ENCODE results near the gene LIX1.

Gene LIX1

DNA sequence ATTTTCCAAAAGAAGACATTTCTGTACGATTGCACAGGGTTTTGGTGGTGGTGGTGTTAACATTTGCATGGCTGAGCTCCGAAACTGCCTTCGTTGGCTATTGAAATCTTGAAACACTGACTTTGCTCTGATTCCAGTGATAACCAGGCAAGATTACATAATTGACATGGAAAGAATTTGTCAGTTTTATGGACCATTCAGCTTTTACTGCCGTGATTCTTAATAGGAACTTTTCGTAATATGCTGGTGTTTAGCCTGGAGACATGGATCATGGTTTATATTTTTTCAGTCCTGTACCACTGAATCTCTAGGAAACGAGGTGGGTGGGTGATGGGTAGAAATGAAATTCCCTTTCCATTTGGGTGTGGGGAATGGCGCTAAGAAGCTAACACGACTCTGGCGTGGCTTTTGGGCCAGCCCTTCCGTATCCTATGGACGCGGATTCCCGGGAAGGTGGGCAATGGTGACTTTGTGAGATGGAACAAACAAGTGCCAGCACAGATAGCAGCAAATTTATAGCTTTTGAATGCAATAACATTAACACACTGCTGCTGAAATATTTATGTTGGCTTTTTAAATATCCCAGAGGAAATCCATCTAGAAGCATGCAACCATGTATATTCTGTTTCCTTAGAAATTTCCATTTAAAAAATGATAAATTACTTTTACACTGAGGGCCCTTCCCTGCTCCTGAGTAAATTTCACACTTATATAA is 36.8 kb downstream of the LIX1 start:
- DNase-seq (ENCODE audit: low read depth) = no peak

DNA sequence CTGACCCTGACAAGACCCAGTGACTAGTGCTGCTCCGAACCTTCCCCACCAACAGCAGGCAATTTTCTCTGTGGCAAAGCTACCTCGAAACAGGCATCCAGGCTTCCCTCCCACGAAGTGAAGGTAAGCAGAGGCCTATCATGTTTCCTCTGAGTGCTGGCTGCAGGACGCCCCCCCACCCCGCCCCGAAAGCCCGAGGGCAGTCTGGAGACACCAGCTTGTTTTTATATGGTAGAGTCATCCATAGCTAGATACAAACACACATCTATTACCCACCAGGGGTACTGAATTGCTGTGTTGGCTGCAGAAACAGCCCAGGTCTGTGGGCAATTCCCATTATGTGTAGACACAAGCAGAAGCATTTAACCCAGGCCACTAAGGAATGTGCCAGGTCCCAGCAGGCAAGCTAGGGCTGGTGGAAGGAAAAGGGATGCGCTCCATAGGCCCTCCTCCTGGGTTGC is 40.4 kb downstream of the LIX1 start:
- DNase-seq (ENCODE audit: low read depth) = no peak
- no peak for TF ChIP-seq CTCF (IDR thresholded peaks at IDR 0.05; ENCODE audit: insufficient read depth, low read depth, low read length, missing control alignments)
- no peak overlapping the region for H3K4me3 ChIP-seq (ENCODE audit: low read length)

More for the DNA sequence above, 36.8 kb downstream of the LIX1 start:
- no peak overlapping the region for H3K4me3 ChIP-seq (ENCODE audit: low read length)
- TF ChIP-seq CTCF (IDR thresholded peaks at IDR 0.05; ENCODE audit: insufficient read depth, low read depth, low read length, missing control alignments) = no peak

- no peak overlapping the region for H3K4me3 ChIP-seq (ENCODE audit: low read length)
- TF ChIP-seq CTCF (IDR thresholded peaks at IDR 0.05; ENCODE audit: insufficient read depth, low read depth, low read length, missing control alignments) = no peak
- DNase-seq (ENCODE audit: low read depth) = no peak
These were observed 41.1 kb downstream of the LIX1 start for GRCh38 chr5:97101189-97101910.

DNA sequence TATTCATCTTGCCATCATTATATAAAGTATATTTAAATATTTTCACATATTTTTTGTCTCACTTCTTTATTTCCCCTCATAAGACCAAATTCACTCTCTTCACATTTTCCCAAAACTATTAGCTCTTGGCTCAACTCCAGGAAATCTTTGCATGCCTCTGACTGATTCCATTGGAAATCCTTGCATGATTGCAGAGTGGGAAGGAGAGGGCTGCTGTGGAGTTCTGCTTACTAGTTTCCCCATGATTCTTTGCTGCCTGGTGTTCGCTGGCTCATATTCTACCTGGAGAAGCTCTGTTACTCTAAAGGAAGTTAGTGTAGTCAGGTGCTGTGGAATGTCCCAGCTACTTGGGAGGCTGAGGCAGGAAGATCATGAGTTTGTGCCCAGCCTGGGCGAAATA is 41.9 kb downstream of the LIX1 start:
- TF ChIP-seq CTCF (IDR thresholded peaks at IDR 0.05; ENCODE audit: insufficient read depth, low read depth, low read length, missing control alignments) = no peak
- H3K4me3 ChIP-seq (ENCODE audit: low read length) = no peak overlapping the region
- no peak for DNase-seq (ENCODE audit: low read depth)

DNA sequence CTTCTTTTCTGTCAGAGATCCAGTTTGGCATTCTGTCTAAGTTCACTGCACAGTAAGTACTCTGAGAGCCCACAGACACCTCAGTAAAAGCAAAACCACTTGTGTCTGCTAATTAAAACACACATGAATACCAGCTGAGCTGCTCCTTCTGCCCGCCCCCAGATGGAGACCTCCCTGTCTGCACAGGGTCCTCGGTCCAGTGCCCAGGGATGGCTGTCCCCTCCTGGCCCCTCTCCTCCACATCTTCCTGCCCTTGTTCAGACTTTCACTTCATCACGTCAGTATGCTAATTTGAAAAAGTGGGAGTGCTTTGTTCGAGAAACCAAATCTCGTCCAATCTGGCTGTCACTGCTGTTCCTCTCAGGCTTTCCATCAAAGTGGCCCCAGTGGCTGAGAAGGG is 43.5 kb downstream of the LIX1 start:
- H3K4me3 ChIP-seq (ENCODE audit: low read length) = no peak overlapping the region
- no peak for DNase-seq (ENCODE audit: low read depth)
- TF ChIP-seq CTCF (IDR thresholded peaks at IDR 0.05; ENCODE audit: insufficient read depth, low read depth, low read length, missing control alignments) = no peak

GRCh38 chr5:97097326-97098230 is 44.8 kb downstream of the LIX1 start:
- no peak overlapping the region for H3K4me3 ChIP-seq (ENCODE audit: low read length)
- no peak for DNase-seq (ENCODE audit: low read depth)
- TF ChIP-seq CTCF (IDR thresholded peaks at IDR 0.05; ENCODE audit: insufficient read depth, low read depth, low read length, missing control alignments) = no peak

Measured in epithelial cell of esophagus (primary cell).